Measurements from ENCODE around the gene KRT6C.

DNA sequence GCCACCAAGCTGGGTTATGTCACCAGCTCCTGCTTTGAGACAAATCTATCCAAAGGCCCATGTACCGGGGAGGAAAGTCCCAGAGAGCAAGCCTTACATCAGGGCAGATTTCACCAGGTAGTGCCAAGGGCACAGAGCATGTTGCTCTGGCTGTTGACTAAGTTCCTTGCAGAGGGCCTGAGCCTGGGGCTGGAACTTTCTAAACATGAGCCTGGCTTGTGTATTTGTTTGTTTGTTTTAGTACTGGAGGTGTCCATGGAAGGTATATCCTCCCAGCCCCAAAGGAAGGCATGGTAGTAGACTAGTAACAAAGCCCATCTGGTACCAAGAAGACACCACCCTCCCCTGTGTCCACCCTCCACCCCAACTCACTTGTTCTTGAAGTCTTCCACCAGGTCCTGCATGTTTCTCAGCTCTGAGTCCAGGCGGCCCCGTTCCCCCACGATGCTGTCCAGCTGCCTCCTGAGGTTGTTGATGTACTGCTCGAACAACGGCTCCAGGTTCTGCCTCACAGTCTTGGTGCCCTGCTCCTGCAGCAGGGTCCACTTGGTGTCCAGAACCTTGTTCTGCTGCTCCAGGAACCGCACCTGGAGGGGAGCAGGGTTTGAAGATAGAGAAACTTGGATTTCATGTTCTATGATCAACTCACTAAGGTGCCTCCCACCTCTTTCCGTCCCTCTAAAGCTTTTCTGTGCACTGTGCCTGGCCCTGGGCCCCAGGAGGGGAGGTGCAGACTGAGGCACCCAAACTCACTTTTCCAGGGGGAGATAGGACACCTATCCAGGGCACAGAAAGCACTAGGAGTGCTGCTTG, 45.2 kb upstream of the KRT6C start:
- TF ChIP-seq, protein P1, sequence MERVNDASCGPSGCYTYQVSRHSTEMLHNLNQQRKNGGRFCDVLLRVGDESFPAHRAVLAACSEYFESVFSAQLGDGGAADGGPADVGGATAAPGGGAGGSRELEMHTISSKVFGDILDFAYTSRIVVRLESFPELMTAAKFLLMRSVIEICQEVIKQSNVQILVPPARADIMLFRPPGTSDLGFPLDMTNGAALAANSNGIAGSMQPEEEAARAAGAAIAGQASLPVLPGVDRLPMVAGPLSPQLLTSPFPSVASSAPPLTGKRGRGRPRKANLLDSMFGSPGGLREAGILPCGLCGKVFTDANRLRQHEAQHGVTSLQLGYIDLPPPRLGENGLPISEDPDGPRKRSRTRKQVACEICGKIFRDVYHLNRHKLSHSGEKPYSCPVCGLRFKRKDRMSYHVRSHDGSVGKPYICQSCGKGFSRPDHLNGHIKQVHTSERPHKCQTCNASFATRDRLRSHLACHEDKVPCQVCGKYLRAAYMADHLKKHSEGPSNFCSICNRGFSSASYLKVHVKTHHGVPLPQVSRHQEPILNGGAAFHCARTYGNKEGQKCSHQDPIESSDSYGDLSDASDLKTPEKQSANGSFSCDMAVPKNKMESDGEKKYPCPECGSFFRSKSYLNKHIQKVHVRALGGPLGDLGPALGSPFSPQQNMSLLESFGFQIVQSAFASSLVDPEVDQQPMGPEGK (CRISPR knock-in tag; IDR thresholded peaks at IDR 0.05; ENCODE audit: borderline replicate concordance): no peak
- TF ChIP-seq BACH2 (CRISPR knock-in tag; IDR thresholded peaks at IDR 0.05; ENCODE audit: borderline replicate concordance): no peak
- TF ChIP-seq TSHZ2 (CRISPR knock-in tag; IDR thresholded peaks at IDR 0.05): no peak
